Rectal smooth muscle tissue (tissue), 1 donor: ENCODE measurements around the gene PIK3C3.

Experiments
- H3K27ac ChIP-seq: one replicate; pipeline ENCODE4 v1.7.0; 2013; ENCODE audit warnings: low read depth, low read length, inconsistent platforms
- H3K27me3 ChIP-seq: one replicate; pipeline ENCODE4 v1.7.0; 2013; ENCODE audit warnings: low read length; ENCODE audit not compliant: control insufficient read depth, insufficient read depth
- H3K36me3 ChIP-seq: one replicate; pipeline ENCODE4 v1.7.0; 2013; ENCODE audit warnings: low read length; ENCODE audit not compliant: control insufficient read depth, insufficient read depth
- H3K4me1 ChIP-seq: one replicate; pipeline ENCODE4 v1.7.0; 2013; ENCODE audit warnings: low read length; ENCODE audit not compliant: control insufficient read depth, insufficient read depth
- H3K4me3 ChIP-seq: one replicate; pipeline ENCODE4 v1.7.0; 2013; ENCODE audit warnings: low read length
- H3K9ac ChIP-seq: one replicate; pipeline ENCODE4 v1.7.0; 2013; ENCODE audit warnings: low read length

Gene PIK3C3

GRCh38 chr18:41972067-41972925, 17.3 kb downstream of the PIK3C3 start:
- Histone ChIP-seq H3K27ac (no peak overlapping the region), H3K27me3 (no peaks in the 10 kb centered on the region), H3K9ac (no peak overlapping the region), H3K4me3 (no peak overlapping the region), H3K4me1 (peaks cover 11% of the 10 kb centered on the region), H3K36me3 (peaks cover 4% of the 10 kb centered on the region)

- peaks cover 5% of the 10 kb centered on the region for H3K4me1 ChIP-seq
- H3K27me3 ChIP-seq, result no peaks in the 10 kb centered on the region
- H3K36me3 ChIP-seq, result no peaks in the 10 kb centered on the region
- H3K27ac ChIP-seq, result no peak overlapping the region
- no peak overlapping the region for H3K9ac ChIP-seq
- no peak overlapping the region for H3K4me3 ChIP-seq
Observed at GRCh38 chr18:41973983-41974382, 18.9 kb downstream of the PIK3C3 start.

GRCh38 chr18:41974796-41975201, 19.8 kb downstream of the PIK3C3 start:
- peaks cover 2% of the 10 kb centered on the region for H3K4me1 ChIP-seq
- H3K36me3 ChIP-seq, result no peaks in the 10 kb centered on the region
- H3K4me3 ChIP-seq, result no peak overlapping the region
- no peak overlapping the region for H3K9ac ChIP-seq
- no peaks in the 10 kb centered on the region for H3K27me3 ChIP-seq
- no peak overlapping the region for H3K27ac ChIP-seq

GRCh38 chr18:41975284-41975683, 20.2 kb downstream of the PIK3C3 start:
- H3K9ac ChIP-seq, result no peak overlapping the region
- no peak overlapping the region for H3K27ac ChIP-seq
- H3K4me1 ChIP-seq, result peaks cover 2% of the 10 kb centered on the region
- H3K27me3 ChIP-seq, result no peaks in the 10 kb centered on the region
- H3K4me3 ChIP-seq, result no peak overlapping the region
- no peaks in the 10 kb centered on the region for H3K36me3 ChIP-seq

- no peak overlapping the region for H3K27ac ChIP-seq
- H3K4me1 ChIP-seq, result peaks cover 2% of the 10 kb centered on the region
- no peak overlapping the region for H3K4me3 ChIP-seq
- H3K27me3 ChIP-seq, result no peaks in the 10 kb centered on the region
- H3K36me3 ChIP-seq, result no peaks in the 10 kb centered on the region
- no peak overlapping the region for H3K9ac ChIP-seq
Observed at GRCh38 chr18:41977233-41977632, 22.2 kb downstream of the PIK3C3 start.

GRCh38 chr18:41982942-41983660, 28.1 kb downstream of the PIK3C3 start:
- Histone ChIP-seq H3K27me3 (no peaks in the 10 kb centered on the region), H3K4me3 (no peak overlapping the region), H3K27ac (no peak overlapping the region), H3K36me3 (no peaks in the 10 kb centered on the region), H3K9ac (no peak overlapping the region), H3K4me1 (no peaks in the 10 kb centered on the region)

GRCh38 chr18:41985914-41986313, 30.9 kb downstream of the PIK3C3 start:
- Histone ChIP-seq H3K27ac (no peak overlapping the region), H3K9ac (no peak overlapping the region), H3K4me3 (no peak overlapping the region), H3K27me3 (no peaks in the 10 kb centered on the region), H3K4me1 (no peaks in the 10 kb centered on the region), H3K36me3 (no peaks in the 10 kb centered on the region)

GRCh38 chr18:41989508-41989907, 34.5 kb downstream of the PIK3C3 start:
- Histone ChIP-seq H3K9ac (no peak overlapping the region), H3K36me3 (no peaks in the 10 kb centered on the region), H3K4me3 (no peak overlapping the region)

GRCh38 chr18:41992066-41992465, 37.0 kb downstream of the PIK3C3 start:
- no peak overlapping the region for H3K4me3 ChIP-seq

More at GRCh38 chr18:41989508-41989907, 34.5 kb downstream of the PIK3C3 start:
- no peak overlapping the region for H3K27ac ChIP-seq
- H3K27me3 ChIP-seq, result no peaks in the 10 kb centered on the region
- no peaks in the 10 kb centered on the region for H3K4me1 ChIP-seq

GRCh38 chr18:41992703-41993102, 37.7 kb downstream of the PIK3C3 start:
- H3K36me3 ChIP-seq, result peaks cover 4% of the 10 kb centered on the region

More at GRCh38 chr18:41992066-41992465, 37.0 kb downstream of the PIK3C3 start:
- Histone ChIP-seq H3K36me3 (peaks cover 3% of the 10 kb centered on the region), H3K27me3 (no peaks in the 10 kb centered on the region), H3K4me1 (no peaks in the 10 kb centered on the region), H3K27ac (no peak overlapping the region), H3K9ac (no peak overlapping the region)

GRCh38 chr18:41993151-41993550, 38.1 kb downstream of the PIK3C3 start:
- Histone ChIP-seq H3K9ac (no peak overlapping the region), H3K36me3 (peaks cover 5% of the 10 kb centered on the region), H3K27ac (no peak overlapping the region), H3K4me3 (no peak overlapping the region), H3K4me1 (no peaks in the 10 kb centered on the region), H3K27me3 (no peaks in the 10 kb centered on the region)

More at GRCh38 chr18:41992703-41993102, 37.7 kb downstream of the PIK3C3 start:
- Histone ChIP-seq H3K4me1 (no peaks in the 10 kb centered on the region), H3K4me3 (no peak overlapping the region), H3K27ac (no peak overlapping the region), H3K9ac (no peak overlapping the region), H3K27me3 (no peaks in the 10 kb centered on the region)

- no peaks in the 10 kb centered on the region for H3K27me3 ChIP-seq
- no peaks in the 10 kb centered on the region for H3K4me1 ChIP-seq
- peaks cover 12% of the 10 kb centered on the region for H3K36me3 ChIP-seq
Observed at GRCh38 chr18:41996020-41996419, 41.0 kb downstream of the PIK3C3 start.

More at GRCh38 chr18:41996020-41996419, 41.0 kb downstream of the PIK3C3 start:
- H3K4me3 ChIP-seq, result no peak overlapping the region
- H3K27ac ChIP-seq, result no peak overlapping the region
- H3K9ac ChIP-seq, result no peak overlapping the region
